Stimulated activated CD4-positive, alpha-beta T cell treated with anti-CD3 and anti-CD28 coated beads, Interleukin-4, amount 100 ng/mL, for 1 hour (primary cell): ENCODE measurements around the gene ARID4B.
"Not testable (repeated sequence)": the region's sequence is repeated elsewhere in the genome, so short reads cannot be mapped to it uniquely, and the experiment has no call there.

ENCODE experiments used
- DNase-seq: peaks from one replicate; pipeline ENCODE4 v3.0.0-alpha.2; 2020

ARID4B gene

DNA sequence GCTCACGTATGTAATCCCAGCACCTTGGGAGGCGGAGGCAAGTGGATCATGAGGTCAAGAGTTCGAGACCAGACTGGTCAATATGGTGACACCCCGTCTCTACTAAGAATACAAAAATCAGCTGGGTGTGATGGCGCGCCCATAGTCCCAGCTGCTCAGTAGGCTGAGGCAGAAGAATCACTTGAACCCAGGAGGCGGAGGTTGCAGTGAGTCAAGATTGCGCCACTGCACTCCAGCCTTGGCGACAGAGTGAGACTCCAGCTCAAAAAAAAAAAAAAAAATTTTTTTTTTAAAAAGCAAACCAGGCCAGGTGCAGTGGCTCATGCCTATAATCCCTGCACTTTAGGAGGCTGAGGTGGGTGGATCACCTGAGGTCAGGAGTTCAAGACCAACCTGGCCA lies 168.7 kb downstream of the ARID4B start:
- DNase-seq: not testable (repeated sequence)

GRCh38 chr1:235158680-235159079 lies 169.3 kb downstream of the ARID4B start:
- no peak for DNase-seq

DNA sequence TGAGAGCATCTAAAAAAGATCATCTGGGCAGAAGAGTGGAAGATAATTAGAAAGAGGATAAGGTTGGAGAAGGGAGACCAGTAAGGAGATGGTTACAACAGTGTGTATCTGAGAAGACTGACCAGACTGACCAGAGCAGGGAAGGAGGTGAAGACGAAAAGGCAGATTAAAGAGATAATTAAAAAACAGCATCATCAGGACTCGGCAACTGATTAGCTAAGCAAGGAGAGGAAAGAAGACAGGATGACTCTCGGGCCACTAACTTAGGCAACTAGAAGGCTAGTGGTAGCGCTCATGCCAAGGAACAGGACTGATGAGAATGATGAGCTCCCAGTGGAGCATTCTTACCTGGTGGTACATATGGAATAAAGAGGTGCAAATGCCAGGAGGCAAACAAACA lies 170.8 kb downstream of the ARID4B start:
- DNase-seq: no peak

DNA sequence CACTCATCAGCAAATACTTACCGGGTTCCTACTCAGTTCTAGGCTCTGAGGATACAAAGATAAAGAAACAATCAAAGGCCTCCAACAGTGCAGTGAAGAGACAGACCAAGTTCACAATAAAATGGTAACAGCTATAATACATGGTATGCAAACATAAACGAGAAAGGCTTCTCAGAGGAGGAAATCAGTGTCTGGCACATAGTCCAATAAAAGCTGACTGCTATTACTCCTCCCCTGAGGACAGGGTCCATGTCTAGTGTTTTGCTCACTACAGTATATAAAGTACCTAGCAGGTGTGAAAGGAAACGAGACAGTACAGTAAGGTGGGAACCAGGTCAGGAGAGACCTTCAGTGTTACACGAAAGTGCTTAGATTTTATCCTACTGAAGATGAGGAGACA lies 171.2 kb downstream of the ARID4B start:
- no peak for DNase-seq

- DNase-seq: no peak
Measured at GRCh38 chr1:235156265-235156664, 171.7 kb downstream of the ARID4B start.

DNA sequence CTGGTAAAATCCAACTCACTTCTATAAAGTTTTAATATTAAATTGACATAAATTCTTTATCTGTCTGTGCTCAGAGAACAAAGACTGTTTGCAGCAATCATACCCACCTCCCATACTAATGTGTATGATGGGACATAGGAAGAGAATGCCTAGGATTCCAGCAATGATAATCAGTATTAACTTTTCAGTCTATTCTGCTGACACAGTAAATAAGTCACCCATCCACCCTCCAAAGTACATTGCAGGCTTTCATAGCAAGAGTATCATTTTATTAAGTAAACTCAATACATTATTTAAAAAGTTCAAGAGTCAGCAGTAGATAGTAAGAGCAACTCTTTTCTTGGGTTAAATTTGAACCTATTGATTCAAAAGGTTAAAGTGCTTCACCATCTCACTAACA lies 175.7 kb downstream of the ARID4B start:
- no peak for DNase-seq

DNA sequence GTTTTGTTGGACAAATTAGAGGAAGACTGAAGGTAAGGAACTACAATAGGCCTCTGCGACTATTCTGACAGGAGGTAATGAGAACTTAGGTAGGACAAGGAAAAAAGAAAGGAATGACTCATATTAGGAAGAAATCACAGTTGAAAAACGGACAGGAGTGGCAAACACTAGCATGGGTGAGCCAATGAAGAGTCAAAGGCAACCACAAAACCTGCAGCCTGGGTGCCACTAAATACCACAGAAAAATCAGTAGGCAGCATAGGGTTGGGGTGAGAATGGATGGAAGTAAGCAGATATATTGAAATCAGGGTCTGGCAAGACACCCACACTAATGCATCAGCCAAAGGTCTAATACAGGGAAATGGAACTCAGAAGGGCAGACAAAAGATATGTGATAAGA lies 176.9 kb downstream of the ARID4B start:
- DNase-seq: no peak

GRCh38 chr1:235149824-235150223 lies 178.2 kb downstream of the ARID4B start:
- DNase-seq: no peak

DNA sequence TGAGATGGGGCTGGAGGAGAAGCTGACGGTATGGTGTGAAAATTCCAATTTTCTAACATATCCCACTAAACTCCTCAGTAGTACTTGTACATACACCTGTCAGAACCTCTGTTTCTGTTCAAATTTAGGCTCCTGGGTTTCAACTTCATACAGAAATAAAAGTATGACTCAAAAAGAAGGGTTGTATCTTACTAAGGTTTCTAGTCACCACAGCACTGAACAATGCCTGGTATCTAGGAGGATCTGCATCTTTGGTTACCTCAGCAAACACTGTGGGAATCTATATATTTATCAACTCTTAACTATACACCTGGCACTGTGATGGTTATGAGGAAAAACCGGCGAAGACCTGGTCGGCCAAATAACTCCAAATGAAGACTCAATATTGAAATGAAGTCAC lies 180.7 kb downstream of the ARID4B start:
- no peak for DNase-seq

GRCh38 chr1:235145639-235146038 lies 182.3 kb downstream of the ARID4B start:
- DNase-seq: no peak

GRCh38 chr1:235142991-235143390 lies 185.0 kb downstream of the ARID4B start:
- no peak for DNase-seq

DNA sequence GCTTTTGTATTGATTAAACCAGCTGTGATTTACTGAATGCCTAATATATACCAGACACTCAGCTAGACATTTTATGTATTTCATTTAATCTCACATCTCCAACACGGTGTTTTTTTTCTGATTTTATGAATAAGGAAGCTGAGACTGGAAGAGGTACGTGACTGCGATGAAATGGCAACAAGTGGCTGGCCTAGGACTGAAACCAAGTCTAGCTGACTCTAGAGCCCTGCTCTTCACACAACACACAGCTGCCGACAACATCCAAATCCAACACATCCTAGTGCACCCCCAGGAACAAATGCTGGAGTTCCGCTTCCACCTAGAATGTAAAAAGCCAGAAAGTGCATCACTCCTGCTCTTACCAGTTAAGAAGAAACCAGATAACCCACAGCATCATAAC lies 188.7 kb downstream of the ARID4B start:
- DNase-seq: no peak

- no peak for DNase-seq
Measured at GRCh38 chr1:235138821-235139220, 189.2 kb downstream of the ARID4B start.

DNA sequence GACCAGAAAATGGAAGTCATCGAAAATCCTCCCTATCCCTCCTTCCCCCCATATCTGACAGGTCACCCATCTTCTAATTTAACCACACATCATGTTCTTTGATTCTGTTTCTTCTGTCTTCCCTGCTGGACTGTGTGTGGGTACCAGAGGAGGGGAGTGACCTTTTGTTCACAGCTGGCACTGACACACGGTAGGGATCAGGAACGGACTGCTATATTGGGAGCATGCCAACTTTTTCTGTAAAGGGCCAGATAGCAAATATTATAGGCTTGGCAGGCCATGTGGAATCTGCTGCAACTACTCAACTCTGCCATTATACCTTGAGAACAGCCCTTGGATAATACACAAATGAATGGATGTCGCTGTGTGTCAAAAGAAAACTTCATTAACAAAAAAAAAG lies 191.9 kb downstream of the ARID4B start:
- DNase-seq: no peak

DNA sequence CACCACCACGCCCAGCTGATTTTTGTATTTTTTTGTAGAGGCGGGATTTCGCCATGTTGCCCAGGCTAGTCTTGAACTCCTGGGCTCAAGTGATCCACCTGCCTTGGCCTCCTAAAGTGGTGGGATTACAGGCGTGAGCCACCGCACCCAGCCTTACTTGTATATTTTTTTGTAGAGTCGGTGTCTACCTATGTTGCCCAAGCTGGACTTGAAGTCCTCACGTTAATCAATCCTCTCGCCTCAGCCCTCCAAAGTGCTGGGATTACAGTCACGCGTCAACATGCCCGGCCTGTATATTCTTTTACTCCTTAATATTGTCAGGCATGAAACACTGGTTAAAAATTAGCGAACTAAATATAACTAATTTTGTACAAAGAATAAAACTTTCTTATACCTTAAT lies 193.8 kb downstream of the ARID4B start:
- no peak for DNase-seq

DNA sequence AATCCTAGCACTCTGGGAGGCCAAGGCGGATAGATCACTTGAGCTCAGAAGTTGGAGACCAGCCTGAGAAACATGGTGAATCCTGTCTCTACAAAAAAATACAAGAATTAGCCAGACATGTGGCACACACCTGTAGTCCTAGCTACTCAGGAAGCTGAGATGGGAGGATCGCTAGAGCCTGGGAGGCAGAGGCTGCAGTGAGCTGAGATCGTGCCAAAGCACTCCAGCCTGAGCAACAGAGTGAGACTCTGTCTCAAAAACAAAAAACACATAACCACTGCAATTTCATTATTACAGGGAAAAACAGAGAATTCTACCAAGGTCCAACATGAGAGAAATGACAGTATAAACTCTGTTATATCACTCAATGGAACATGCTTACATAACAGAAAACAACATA lies 194.9 kb downstream of the ARID4B start:
- DNase-seq: no peak

DNA sequence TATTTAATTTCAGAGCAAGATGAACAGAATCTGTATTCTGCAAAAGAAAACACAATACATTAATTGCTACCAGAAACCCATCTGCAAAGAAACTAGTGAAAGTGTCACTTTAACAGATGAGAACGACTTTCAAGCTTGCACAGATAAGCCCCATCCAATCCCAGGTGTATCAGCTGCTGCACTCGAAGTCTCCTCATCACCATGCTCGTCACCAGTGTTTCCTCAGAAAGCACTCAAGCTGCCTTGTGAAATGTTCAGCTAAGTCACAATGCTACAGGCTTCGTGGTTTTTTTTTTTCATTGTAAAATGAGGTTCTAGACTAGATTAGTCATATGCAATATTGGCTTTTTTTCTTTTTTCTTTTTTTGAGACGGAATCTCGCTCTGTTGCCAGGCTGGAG lies 196.0 kb downstream of the ARID4B start:
- DNase-seq: no peak

DNA sequence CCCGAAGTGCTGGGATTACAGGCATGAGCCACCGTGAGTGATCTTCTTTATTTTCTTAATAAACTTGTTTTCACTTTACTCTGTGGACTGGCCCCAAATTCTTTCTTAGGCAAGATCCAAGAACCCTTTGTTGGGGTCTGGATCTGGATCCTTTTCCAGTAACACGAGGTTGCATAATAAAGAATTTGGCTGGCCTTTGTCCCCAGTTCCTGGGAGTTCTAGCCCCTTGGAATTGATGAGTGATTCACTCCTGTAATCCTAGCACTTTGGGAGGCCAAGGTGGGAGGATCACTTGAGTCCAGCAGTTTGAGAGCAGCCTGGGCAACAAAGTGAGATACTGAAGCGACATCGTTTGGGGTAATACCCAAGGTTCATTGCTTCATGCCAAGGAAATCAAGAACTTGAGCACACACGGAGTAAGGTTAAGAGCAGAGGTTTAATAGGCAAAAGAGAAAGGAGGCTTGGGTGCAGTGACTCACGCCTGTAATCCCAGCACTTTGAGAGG lies 197.2 kb downstream of the ARID4B start:
- no peak for DNase-seq

DNA sequence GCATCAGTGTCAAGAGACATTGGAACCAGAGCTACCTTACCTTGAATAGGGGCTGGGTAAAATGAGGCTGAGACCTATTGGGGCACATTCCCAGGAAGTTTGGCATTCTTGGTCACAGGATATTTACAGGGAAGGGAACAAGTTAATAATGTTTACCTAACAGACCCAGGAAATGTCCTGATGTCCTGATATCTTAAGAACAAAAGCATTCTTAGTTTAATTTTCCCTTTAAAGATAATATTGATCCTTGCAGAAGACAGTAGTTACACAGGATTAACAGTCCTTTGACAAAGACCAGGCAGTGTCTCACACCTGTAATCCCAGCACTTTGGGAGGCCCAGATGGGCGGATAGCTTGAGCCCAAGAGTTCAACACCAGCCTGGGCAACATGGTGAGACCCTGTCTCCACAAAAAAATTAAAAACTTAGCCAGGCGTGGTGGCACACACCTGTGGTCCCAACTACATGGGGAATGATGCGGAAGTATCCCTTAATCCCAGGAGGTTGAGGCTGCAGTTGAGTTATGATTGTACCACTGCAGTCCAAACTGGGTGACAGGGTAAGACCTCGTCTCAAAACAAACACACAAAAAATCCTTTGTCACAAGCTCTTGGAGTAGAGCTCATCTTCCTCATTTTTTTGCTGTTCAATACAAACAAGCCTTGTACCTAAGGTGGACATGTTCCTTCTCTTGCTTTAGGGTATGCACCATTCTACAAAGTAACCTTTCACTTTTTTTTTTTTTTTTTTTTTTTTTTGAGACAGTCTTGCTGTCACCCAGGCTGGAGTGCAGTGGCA lies 198.0 kb downstream of the ARID4B start:
- DNase-seq: no peak

GRCh38 chr1:235128456-235129328 lies 199.3 kb downstream of the ARID4B start, which contains the start of gene TOMM20:
Gene TOMM20, minus strand, starts transcription at chr1:235128837. Its CDS starts 122 bp downstream, at chr1:235128715.
- peak; percentile 92 for DNase-seq

DNA sequence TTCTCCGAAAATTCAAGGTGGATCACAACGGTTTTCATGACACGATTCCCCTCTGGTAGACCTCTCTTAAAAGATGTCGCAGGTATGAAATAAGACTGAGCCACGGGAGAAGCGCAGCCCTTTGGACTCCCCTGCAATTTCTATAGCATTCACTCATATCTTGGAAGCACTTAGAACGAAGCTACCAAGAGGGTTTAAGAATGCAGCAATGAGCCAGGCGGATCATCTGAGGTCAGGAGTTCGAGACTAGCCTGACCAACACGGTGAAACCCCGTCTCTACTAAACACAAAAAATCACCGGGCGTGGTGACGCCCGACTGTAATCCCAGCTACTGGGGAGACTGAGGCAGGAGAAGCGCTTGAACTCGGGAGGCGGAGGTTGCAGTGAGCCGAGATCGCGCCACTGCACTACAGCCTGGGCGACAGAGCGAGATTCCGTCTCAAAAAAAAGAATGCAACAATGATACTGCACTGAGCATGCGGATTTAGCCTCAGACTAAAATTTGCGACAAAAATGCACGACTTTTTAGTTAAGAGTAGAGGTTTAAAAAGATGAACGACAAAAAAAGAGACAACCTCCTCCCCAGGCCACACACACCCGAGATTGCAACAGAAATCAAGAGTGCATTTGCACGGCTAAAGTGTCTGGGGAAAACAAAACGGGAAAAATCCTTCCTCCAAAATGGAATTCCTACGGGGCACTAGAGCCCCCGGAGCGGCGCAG lies 200.1 kb downstream of the ARID4B start:
- DNase-seq: peak; percentile 12

GRCh38 chr1:235127203-235127602 lies 200.8 kb downstream of the ARID4B start:
- DNase-seq: no peak

- no peak for DNase-seq
Measured at GRCh38 chr1:235124665-235125064, 203.3 kb downstream of the ARID4B start.
